22Rv1 (cell line): ENCODE measurements around the gene TP53BP1.

ENCODE experiments used
- H3K27ac ChIP-seq: fragments of 450-650 bp; 2 replicates; pipeline ENCODE4 v1.5.1; 2017
- CTCF ChIP-seq: fragments of 450-650 bp; IDR thresholded peaks from 2 replicates; pipeline ENCODE4 v1.5.1; 2017; ENCODE audit warnings: mild to moderate bottlenecking
- ZFX ChIP-seq: fragments of 450-650 bp; IDR thresholded peaks from 2 replicates; pipeline ENCODE4 v1.6.1; 2017; ENCODE audit warnings: antibody characterized with exemption, borderline replicate concordance

Gene TP53BP1

DNA sequence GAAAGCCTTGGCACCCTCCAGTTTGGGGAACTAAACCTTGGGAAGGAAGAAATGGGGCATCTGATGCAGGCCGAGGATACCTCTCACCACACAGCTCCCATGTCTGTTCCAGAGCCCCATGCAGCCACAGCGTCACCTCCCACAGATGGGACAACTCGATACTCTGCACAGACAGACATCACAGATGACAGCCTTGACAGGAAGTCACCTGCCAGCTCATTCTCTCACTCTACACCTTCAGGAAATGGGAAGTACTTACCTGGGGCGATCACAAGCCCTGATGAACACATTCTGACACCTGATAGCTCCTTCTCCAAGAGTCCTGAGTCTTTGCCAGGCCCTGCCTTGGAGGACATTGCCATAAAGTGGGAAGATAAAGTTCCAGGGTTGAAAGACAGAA lies 32.2 kb upstream of the TP53BP1 start:
- TF ChIP-seq CTCF, result no peak
- TF ChIP-seq ZFX, result no peak
- no peak overlapping the region for H3K27ac ChIP-seq

GRCh38 chr15:43524254-43524845 lies 31.4 kb upstream of the TP53BP1 start:
- TF ChIP-seq CTCF (no peak), ZFX (no peak)
- no peak overlapping the region for H3K27ac ChIP-seq

DNA sequence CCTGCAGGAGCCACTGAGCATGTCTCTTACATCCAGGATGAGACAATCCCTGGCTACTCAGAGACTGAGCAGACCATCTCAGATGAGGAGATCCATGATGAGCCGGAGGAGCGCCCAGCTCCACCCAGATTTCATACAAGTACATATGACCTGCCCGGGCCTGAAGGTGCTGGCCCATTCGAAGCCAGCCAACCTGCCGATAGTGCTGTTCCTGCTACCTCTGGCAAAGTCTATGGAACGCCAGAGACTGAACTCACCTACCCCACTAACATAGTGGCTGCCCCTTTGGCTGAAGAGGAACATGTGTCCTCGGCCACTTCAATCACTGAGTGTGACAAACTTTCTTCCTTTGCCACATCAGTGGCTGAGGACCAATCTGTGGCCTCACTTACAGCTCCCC lies 30.7 kb upstream of the TP53BP1 start:
- TF ChIP-seq ZFX (no peak), CTCF (no peak)
- no peak overlapping the region for H3K27ac ChIP-seq

GRCh38 chr15:43522247-43522646 lies 29.3 kb upstream of the TP53BP1 start:
- TF ChIP-seq CTCF, result no peak
- TF ChIP-seq ZFX, result no peak
- H3K27ac ChIP-seq, result no peak overlapping the region

GRCh38 chr15:43521419-43521818 lies 28.5 kb upstream of the TP53BP1 start:
- TF ChIP-seq CTCF (no peak), ZFX (no peak)
- H3K27ac ChIP-seq, result no peak overlapping the region

DNA sequence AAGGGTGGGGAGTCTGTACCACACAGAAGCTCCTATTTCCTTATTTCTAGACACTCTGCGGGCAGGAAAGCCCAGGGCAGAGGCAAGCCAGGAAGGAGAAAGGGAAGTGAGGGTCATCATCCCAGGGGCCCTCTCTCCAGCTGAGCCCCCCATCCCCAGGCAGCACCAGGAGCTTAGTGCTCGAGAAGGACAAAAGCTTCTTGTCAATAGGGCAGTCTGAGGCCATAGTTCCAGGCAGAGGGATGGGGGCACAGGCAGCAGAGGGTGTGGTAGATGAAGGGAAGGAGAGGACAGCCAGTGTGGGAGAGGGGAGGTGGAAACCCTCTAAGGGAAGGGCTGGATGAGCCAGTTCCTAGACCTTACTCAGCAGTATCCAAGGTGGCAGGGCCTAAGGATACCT lies 27.2 kb upstream of the TP53BP1 start:
- no peak overlapping the region for H3K27ac ChIP-seq

DNA sequence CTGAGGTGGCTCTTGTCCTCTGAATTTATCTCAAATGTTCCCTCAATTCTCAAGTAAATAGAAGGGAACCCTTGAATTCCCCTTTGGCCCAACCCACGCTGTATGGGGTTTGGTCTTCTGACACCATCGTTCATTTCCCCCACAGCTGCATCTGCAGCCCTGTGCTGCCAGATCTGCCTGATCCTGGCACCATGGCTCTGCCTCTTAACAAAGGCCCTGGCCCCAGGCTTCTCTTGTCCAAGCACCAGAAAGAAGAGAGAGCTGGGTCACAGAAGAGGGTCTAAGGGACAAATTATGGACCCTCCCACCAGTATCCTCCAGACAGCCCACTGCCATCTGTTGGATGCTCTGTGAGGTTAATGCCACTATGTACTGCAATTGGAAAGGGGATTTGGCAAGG lies 26.2 kb upstream of the TP53BP1 start:
- no peak overlapping the region for H3K27ac ChIP-seq
- TF ChIP-seq ZFX, result no peak
- TF ChIP-seq CTCF, result no peak

More for the DNA sequence above, 27.2 kb upstream of the TP53BP1 start:
- TF ChIP-seq CTCF (no peak), ZFX (no peak)
